AG09319 (cell line): ENCODE results near the gene CALCB.

Source experiments
- DNase-seq: peaks from one replicate; pipeline ENCODE4 v3.0.0-alpha.2; 2010; ENCODE audit warnings: low read depth; ENCODE audit errors: extremely low read depth
- CTCF ChIP-seq: IDR thresholded peaks from 2 replicates; pipeline ENCODE4 v1.5.1; 2011; ENCODE audit warnings: low read depth, mild to moderate bottlenecking, inconsistent platforms, low read length, moderate library complexity

CALCB gene

GRCh38 chr11:15123849-15124248 is 50.5 kb downstream of the CALCB start:
- TF ChIP-seq CTCF = no peak
- DNase-seq = no peak

GRCh38 chr11:15124528-15124927 is 51.1 kb downstream of the CALCB start:
- no peak for DNase-seq
- no peak for TF ChIP-seq CTCF

GRCh38 chr11:15127341-15127740 is 53.9 kb downstream of the CALCB start:
- no peak for TF ChIP-seq CTCF
- DNase-seq = no peak
